HG03280 (cell line): Measurements from ENCODE around the gene MYO15A.
"Not testable (repeated sequence)": the region's sequence is repeated elsewhere in the genome, so short reads cannot be mapped to it uniquely, and the experiment has no call there.

Experiments
- ATAC-seq: cut with Tn5 transposase; IDR thresholded peaks from one replicate; pipeline ENCODE4 v1.9.1; 2021; ENCODE audit warnings: mild to moderate bottlenecking, moderate library complexity; ENCODE audit not compliant: unreplicated experiment

The MYO15A gene

GRCh38 chr17:18208092-18208491, 99.5 kb downstream of the MYO15A start:
- ATAC-seq = no peak

- ATAC-seq = no peak
These were observed 105.2 kb downstream of the MYO15A start for GRCh38 chr17:18213666-18214270.

GRCh38 chr17:18216906-18217305, 108.3 kb downstream of the MYO15A start:
- ATAC-seq = not testable (repeated sequence)

- peak; percentile 56 for ATAC-seq
These were observed 109.0 kb downstream of the MYO15A start for GRCh38 chr17:18217412-18218015.

- ATAC-seq = no peak
These were observed 110.3 kb downstream of the MYO15A start for GRCh38 chr17:18218756-18219415.

DNA sequence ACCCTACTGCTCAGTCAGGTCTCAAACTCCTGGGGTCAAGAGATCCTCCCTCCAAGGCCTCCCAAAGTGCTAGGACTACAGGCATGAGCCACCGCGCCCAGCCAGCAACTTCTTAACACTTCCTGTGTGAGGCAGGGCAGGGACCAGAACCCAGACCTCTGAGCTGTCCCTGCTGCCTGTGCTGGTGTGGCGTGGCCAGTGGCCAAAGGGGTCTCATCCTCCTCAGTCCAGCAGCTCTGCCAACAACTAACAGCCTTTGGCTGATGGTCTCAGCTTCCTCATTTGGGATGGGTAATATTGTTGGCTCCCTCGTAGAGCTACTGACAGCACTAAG, 115.5 kb downstream of the MYO15A start:
- no peak for ATAC-seq

DNA sequence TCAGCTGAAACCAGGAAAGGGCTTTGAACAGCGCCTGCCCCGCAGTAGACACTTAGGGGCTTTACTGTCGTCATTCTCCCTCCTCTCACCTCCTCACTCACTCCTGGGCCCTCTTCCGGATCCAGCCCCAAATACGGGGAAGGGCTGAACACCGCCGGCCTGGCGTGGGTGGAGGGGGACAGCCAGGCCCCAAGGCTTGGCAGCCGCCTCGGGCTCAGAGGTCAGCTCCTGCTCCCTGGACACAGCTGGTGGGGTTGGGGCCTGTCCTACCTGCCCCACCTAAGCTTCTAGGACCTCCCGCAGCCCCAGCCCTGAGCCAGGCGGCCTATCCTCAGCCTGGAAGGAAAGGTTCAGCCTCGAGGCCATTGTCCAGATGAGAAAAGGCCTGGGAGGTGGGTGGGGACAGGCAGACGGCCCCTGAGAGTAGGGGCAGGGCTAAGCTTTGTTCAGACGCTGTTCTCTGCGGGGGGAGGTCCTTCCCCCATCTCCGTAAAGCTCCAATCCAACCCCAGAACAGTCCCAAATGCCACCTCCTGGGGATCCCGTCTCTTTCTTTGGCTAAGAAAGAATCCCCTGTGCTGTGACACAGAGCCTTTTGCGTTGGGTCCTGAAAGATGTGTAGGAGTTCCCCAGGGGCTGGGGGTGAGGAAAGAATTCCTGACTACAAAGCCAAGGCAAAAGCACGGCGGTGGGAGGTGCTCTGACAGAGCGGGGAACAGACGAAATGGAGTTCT, 116.0 kb downstream of the MYO15A start:
- ATAC-seq = no peak

- ATAC-seq = peak; percentile 93
These were observed 116.6 kb downstream of the MYO15A start, which contains the start of gene LLGL1 for GRCh38 chr17:18225121-18225641. Gene LLGL1, plus strand, starts transcription at chr17:18225635. Its CDS starts 48 bp downstream, at chr17:18225683.

GRCh38 chr17:18225642-18226283, 117.2 kb downstream of the MYO15A start:
- ATAC-seq = peak; percentile 6

- no peak for ATAC-seq
These were observed 117.9 kb downstream of the MYO15A start for GRCh38 chr17:18226284-18226945.

DNA sequence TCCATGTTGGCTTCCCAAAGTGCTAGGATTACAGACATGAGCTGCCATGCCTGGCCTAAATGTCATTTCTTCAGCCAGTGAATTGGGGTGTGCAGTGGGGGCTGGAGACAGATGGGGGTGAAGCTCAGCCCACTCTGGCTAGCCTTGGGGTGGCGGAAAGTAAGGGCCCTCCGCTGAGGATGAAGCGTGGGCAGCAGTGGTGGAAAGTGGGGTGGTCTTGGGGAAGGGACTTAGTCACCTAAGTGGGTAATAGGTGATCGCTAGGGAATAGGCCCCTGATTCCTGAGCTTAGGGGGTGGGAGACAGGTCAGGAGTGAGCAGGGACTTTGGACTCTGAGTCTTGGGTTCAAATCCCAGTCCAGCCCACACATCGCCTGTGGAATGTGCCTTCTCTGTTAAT, 119.1 kb downstream of the MYO15A start:
- no peak for ATAC-seq

DNA sequence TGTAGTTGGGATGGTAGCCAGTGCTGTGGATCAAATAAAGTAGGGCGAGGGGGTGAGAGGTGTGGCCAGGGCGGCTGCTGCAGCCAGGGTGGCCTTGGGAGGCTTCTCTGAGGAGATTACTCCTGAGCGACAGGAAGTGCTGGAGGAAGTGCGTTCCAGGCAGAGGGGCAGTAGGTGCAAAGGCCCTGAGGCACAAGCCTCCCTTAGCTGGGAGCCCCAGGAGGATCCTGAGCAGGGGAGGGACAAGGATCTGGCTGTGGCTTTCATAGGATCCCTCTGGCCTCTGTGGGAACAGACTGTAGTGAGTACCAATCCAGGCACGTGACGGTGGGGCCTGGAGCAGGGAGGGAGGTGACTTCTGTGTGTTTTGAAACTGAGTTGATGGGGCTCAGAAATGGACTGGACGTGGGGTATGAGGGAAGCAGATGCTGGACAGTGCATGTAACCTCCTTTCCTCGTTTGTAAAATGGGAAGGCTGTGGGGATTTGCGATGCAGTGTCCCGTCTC, 119.7 kb downstream of the MYO15A start:
- ATAC-seq = no peak

DNA sequence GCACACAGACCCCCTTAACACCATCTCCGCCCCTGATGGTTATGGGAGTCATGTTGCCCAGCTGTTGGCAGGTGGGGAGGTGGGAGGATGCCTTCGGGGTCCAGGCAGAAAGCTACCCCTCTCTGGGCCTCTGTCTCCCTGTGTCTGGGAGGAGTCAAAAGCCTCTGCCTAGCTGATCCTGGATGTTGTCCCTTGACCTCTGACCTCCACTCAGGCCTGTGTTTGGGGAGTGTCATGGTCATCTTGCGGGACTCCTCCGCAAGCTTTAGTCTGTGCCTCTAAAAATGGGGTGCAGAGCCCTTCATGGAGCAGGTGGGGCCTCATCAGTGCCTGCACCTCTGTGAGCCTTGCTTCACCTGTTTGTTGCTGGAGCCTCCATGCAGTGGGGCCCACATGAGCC, 120.7 kb downstream of the MYO15A start:
- ATAC-seq = no peak
